Stomach (tissue), 9 donors: ENCODE measurements around the gene PTPN14. TPM values are rescaled to one million over a fixed set of nuclear protein-coding genes. Genes with fewer than 3 reads are reported as not detected.
A peak's percentile ranks its signal among the peaks of the same experiment; 100 is the strongest.
"Not testable (repeated sequence)": the region's sequence is repeated elsewhere in the genome, so short reads cannot be mapped to it uniquely, and the experiment has no call there.

Experiments
- DNase-seq, 2 donors: peaks; one replicate each; pipeline versions ENCODE4 v3.0.0 to v3.0.0-alpha.2; 2013 to 2019
- H3K27ac ChIP-seq, 5 donors: fragments of 200-600 bp in 4 of 5; sonication (generic) in 4 of 5; one replicate each; pipeline ENCODE4 v1.5.1; 2013 to 2019; ENCODE audit warnings: mild to moderate bottlenecking in 1 of 5, moderate library complexity in 1 of 5
- H3K27me3 ChIP-seq, 3 donors: fragments of 200-600 bp; sonication (generic); one replicate each; pipeline ENCODE4 v1.5.1; 2017 to 2019; ENCODE audit warnings: mixed run types in 1 of 3
- H3K36me3 ChIP-seq, 4 donors: fragments of 200-600 bp; sonication (generic); 1 replicate in 3 of 4; 2 replicates in 1 of 4; pipeline ENCODE4 v1.5.1; 2016 to 2019
- H3K4me1 ChIP-seq, 4 donors: fragments of 200-600 bp; sonication (generic); one replicate each; pipeline ENCODE4 v1.5.1; 2016 to 2019
- H3K4me3 ChIP-seq, 4 donors: fragments of 200-600 bp; sonication (generic) in 3 of 4; one replicate each; pipeline ENCODE4 v1.5.1; 2016 to 2019; ENCODE audit warnings: mild to moderate bottlenecking in 1 of 4
- H3K9me3 ChIP-seq, 4 donors: fragments of 200-600 bp; sonication (generic); one replicate each; pipeline ENCODE4 v1.5.1; 2016 to 2019
- EP300 ChIP-seq: sonication (generic); formaldehyde crosslinking; IDR thresholded peaks from one replicate; pipeline ENCODE4 v1.6.1; 2017; ENCODE audit warnings: antibody characterized with exemption
- POLR2A ChIP-seq, 4 donors: fragments of 450-650 bp; IDR thresholded peaks; one replicate each; pipeline ENCODE4 v1.6.1; 2016; ENCODE audit warnings: antibody characterized with exemption in 4 of 4, control low read depth in 2 of 4, mild to moderate bottlenecking in 1 of 4, moderate library complexity in 1 of 4
- POLR2AphosphoS5 ChIP-seq, 3 donors: sonication (generic); formaldehyde crosslinking; IDR thresholded peaks; one replicate each; pipeline ENCODE4 v1.6.1; 2016; ENCODE audit warnings: antibody characterized with exemption in 3 of 3
- WGBS, 5 donors: extraction: QIAGEN DNeasy Blood & Tissue Kit in 3 of 5; methylation state at CpG; one replicate each; pipeline versions ENCODE4 v1.1.5 to v1.1.7; 2013 to 2018; 5-methylcytosine and 5-hydroxymethylcytosine counted together
- intact Hi-C: fragments of 100-400 bp; cut with DNase I; formaldehyde crosslinking; loops from one replicate; pipeline ENCODE4 v1.15.1; 2023; ENCODE audit warnings: low total_unique reads
- polyA plus RNA-seq, 3 donors: library from polyadenylated mRNA; stranded (reverse); fragments of 200-250 nt; gene quantifications; one replicate each; pipeline ENCODE4 v1.2.3, GENCODE V29; 2013
- total RNA-seq, 5 donors: library from RNA; depleted of rRNA; stranded (reverse); fragments of >200 nt; gene quantifications; one replicate each; pipeline versions ENCODE4 v1.1.0 to v1.2.3, GENCODE V29; 2014 to 2016
- TF ChIP-seq, protein P1 (sequence below), 7 experiments: fragments of 450-650 bp in 4 of 7; fragments of 200-600 bp in 3 of 7; sonication (generic) in 3 of 7; IDR thresholded peaks; one replicate each; pipeline ENCODE4 v1.5.1; 2016 to 2019; ENCODE audit warnings: antibody characterized with exemption in 7 of 7, control low read depth in 2 of 7, mild to moderate bottlenecking in 1 of 7
- donor health status: healthy with polysubstance abuse.
- donor health status: Bipolar disorder and iron deficiency.
- donor health status: healthy.

Gene PTPN14
- total and polyA plus RNA-seq, 8 donors = 1.7 to 44.6 (median 9.8) TPM

DNA sequence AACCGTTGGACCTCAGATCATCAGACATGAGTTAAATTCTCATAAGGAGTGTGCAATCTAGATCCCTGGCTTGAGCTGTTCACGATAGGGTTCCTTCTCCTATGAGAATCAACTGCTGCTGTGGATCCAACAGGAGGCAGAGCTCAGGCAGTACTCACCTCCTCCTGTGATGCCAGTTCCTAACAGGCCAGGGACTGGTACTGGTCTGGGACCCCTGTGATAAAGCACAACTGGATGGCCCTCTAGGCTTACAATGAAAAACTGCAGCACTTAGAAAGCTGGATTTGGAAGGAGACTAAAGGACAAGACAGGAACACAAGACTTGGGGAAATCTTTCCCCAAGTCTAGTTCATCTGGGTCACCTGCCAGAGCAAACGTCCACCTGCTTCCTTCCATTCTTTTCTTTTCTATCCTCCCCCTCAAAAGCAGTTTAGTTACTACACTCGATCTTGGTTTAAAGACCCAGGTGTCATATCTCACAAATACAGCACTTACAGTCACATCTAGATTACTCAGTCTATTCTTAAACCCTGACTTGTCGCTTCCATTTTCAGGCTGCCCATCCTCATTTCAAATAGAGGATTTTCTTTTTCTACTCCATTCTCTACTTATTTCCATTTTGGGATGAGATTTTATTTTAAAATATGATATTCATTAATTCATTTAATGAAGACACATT is 59.8 kb downstream of the PTPN14 start:
- Histone ChIP-seq H3K4me3 (no peak overlapping the region), H3K27ac (no peak overlapping the region), H3K36me3 (no peaks in the 10 kb centered on the region), H3K9me3 (no peaks in the 10 kb centered on the region), H3K4me1 (peaks cover 0 to 22% (median 11%) of the 10 kb centered on the region in 4 donors), H3K27me3 (no peaks in the 10 kb centered on the region)
- WGBS, 5 donors = 67 to 77% (median 71%) methylated on average over 5 of the region's 5 CpGs
- TF ChIP-seq POLR2AphosphoS5 (IDR thresholded peaks at IDR 0.05) (no peak), EP300 (no peak), POLR2A (IDR thresholded peaks at IDR 0.05) (no peak)
- TF ChIP-seq, protein P1, sequence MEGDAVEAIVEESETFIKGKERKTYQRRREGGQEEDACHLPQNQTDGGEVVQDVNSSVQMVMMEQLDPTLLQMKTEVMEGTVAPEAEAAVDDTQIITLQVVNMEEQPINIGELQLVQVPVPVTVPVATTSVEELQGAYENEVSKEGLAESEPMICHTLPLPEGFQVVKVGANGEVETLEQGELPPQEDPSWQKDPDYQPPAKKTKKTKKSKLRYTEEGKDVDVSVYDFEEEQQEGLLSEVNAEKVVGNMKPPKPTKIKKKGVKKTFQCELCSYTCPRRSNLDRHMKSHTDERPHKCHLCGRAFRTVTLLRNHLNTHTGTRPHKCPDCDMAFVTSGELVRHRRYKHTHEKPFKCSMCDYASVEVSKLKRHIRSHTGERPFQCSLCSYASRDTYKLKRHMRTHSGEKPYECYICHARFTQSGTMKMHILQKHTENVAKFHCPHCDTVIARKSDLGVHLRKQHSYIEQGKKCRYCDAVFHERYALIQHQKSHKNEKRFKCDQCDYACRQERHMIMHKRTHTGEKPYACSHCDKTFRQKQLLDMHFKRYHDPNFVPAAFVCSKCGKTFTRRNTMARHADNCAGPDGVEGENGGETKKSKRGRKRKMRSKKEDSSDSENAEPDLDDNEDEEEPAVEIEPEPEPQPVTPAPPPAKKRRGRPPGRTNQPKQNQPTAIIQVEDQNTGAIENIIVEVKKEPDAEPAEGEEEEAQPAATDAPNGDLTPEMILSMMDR (IDR thresholded peaks at IDR 0.05) = no peak
- no peak for DNase-seq
- intact Hi-C loops = no loop called here

DNA sequence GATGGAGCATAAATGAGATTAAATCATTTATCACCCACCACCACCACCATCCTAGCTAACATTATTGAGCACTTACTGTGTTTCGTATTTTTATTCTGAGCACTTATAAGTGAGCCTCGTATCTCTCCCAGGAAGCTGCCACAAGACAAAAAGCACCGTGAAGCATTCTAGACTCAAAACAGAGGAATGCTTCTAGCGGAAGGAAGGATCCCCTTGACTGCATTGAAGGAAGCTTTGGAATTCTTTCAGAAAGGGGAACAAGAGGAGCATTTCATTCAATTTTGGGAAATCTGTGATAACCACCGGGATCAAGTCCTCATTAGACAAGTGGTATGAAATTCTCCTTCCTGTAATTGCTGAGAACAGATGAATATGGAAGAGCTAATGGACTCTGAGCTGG is 66.3 kb downstream of the PTPN14 start:
- WGBS, 5 donors = 77 to 96% (median 79%) methylated on average over 5 of the region's 5 CpGs
- Histone ChIP-seq H3K4me3 (no peak overlapping the region), H3K36me3 (no peaks in the 10 kb centered on the region), H3K27ac (no peak overlapping the region), H3K27me3 (no peaks in the 10 kb centered on the region), H3K9me3 (no peaks in the 10 kb centered on the region), H3K4me1 (peaks cover 0 to 18% (median 6%) of the 10 kb centered on the region in 4 donors)
- TF ChIP-seq POLR2A (IDR thresholded peaks at IDR 0.05) = no peak
- TF ChIP-seq, protein P1 (IDR thresholded peaks at IDR 0.05) = no peak
- TF ChIP-seq EP300 = no peak
- TF ChIP-seq POLR2AphosphoS5 (IDR thresholded peaks at IDR 0.05) = no peak
- intact Hi-C loops = no loop called here
- no peak for DNase-seq

DNA sequence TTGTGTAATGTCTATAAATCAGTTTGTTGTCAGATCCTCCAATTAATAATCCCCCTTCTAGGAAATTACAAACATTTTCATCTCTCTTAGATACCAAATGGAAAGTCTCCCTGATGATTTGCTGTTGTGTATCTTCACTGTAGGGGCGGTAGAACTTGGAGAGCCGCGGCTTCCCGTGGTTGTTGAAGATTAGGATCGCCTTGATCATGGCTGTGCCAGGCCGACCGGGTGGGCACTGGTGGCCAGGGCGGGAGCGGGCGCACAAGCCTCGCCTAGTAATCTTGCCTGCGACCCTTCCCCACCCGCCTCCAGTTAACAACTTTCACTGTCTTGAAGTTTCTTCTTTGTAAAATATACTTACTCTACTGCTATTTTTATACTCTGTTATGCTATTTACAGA is 68.2 kb downstream of the PTPN14 start:
- WGBS, 5 donors = 64 to 83% (median 66%) methylated on average over 13 of the region's 13 CpGs
- H3K27me3 ChIP-seq, DNase-seq, H3K4me3 ChIP-seq, intact Hi-C loops, H3K36me3 ChIP-seq, H3K9me3 ChIP-seq: not testable (repeated sequence)
- H3K27ac ChIP-seq = peak overlapping the region in 1 of 5 donors; percentile 18
- peaks cover 0 to 19% (median 7%) of the 10 kb centered on the region in 4 donors for H3K4me1 ChIP-seq

DNA sequence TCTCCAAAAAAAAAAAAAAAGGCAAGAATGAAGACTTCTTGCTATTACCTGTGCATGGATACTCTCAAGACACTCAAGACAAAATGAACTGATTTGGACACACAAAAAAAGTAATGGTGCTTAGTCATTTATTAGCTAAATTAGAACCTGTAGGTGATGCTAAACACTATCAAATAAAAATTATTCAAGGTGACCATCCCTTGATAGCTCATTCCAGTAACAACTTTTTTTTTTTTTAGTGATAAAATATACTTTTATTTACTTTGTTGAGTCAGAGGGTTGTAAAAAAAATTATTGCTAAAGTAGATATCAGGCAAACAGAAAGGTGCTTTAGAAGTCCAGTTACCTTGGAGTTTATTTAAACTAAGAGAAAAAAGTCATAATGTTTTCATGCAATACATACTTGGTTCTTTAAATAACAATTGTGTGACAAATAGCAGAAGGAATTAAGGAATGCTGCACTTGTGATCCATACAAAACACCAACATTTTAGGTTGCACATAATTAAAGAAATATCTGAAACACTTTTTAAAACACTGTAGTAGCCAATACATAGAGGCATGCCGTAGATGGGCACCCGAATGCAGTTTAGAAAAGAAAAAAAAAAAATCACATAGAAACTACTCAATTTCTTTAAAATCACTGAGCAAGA is 69.3 kb downstream of the PTPN14 start:
- H3K27ac ChIP-seq, intact Hi-C loops, H3K36me3 ChIP-seq, H3K27me3 ChIP-seq, H3K4me3 ChIP-seq, H3K9me3 ChIP-seq, DNase-seq: not testable (repeated sequence)
- 10 to 60% (median 22%) methylated on average over 2 of the region's 2 CpGs for WGBS, 5 donors
- H3K4me1 ChIP-seq = peaks cover 0 to 30% (median 11%) of the 10 kb centered on the region in 4 donors

DNA sequence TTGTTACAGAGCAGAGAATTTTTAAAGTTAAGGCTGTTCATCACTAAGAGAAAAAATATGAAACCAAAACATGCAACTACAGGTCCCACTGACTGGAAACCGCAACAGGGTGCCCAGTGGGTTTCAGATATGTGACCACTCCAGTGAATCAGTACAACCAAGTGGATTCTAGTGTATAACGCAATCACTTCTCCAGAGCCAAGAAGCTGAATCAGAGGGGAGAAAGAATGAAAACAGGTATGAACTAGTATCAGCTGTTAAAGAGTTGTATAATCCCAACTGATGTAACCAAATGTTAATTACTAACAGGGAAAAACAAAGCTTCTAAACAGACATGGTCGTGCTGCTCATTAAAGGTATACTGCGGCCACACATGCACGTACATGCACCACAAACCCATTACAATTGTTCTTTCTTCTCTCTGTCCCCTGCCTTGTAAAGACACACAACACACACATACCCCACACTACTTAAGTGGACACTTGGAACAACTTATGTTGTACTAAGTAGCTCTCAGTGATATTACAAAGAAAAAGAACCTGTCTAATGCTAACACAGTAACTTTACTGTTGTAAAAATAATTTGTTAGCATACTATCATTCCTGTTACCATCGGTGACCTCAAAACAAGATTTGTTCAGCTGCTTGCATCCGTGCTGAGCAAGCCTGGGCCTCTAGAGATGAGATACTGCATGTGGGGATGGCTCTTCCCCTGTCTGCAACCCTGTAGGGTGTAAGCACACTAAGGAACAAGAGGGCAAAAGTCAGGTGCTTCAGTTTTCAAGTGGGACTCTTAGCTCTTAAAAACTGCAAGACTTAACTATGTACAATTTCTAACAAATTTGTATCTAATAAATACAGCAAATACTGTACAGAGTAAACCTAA is 74.2 kb downstream of the PTPN14 start:
- intact Hi-C loops = no loop called here

More for the DNA sequence above, 74.2 kb downstream of the PTPN14 start:
- H3K36me3 ChIP-seq = no peaks in the 10 kb centered on the region
- no peak for DNase-seq
- 69 to 81% (median 75%) methylated on average over 7 of the region's 7 CpGs for WGBS, 5 donors
- peaks cover 11 to 55% (median 46%) of the 10 kb centered on the region in 4 donors for H3K4me1 ChIP-seq
- H3K27ac ChIP-seq = peak overlapping the region in 1 of 5 donors; percentile 17
- H3K27me3 ChIP-seq = no peaks in the 10 kb centered on the region
- TF ChIP-seq EP300 (no peak), POLR2A (IDR thresholded peaks at IDR 0.05) (no peak), POLR2AphosphoS5 (IDR thresholded peaks at IDR 0.05) (no peak)
- TF ChIP-seq, protein P1 (IDR thresholded peaks at IDR 0.05) = no peak
- no peaks in the 10 kb centered on the region for H3K9me3 ChIP-seq
- no peak overlapping the region for H3K4me3 ChIP-seq
